Cortex of kidney (tissue), 1 donor: ENCODE results near the gene TSPAN9.

Experiments
- DNase-seq: peaks from one replicate; lab custom pipeline; 2025; lab: John Stamatoyannopoulos, UW

TSPAN9 gene

GRCh38 chr12:3250034-3250433 is 172.9 kb downstream of the TSPAN9 start:
- no peak for DNase-seq

- DNase-seq: no peak
These were observed 173.4 kb downstream of the TSPAN9 start for GRCh38 chr12:3250576-3250975.

DNA sequence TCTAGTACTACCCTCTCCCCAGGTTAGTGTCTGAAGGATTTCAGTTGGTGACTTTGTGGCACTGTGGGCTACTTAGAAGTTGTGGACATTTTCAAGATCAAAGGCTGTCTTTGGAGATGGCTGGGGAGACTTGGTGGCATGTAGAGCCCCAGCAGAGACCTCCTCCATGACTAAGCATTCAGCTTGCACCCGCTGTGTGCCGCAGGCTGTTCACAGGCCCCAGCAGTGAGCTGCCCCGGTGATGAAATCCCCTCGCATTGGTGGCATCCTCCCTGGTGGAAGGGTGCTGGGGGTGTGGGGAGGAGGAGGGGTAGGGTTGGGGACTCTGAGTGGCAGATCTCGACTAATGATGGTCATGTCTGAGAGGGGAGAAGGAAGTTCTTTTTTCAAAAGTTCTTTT is 173.9 kb downstream of the TSPAN9 start:
- no peak for DNase-seq

DNA sequence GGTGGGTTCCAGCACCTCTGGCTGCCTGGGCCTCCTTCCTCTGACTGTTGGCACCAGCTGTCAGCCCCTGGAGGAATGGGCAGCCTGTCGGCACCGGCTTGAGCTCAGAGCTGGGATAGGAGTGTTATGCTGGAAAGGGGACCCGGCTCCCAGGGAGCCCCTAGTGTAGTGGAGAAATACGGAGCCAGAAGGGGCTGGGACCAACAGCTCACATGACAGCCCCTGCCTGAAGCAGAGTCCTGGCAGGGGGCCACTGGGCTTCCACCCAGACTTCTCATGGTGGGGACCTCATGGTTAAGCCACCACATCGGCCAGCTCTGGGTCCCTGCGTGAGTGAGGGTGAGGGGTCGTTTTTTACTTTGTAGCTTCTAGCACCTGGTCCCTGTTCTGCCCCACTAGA is 174.5 kb downstream of the TSPAN9 start:
- DNase-seq: no peak

- no peak for DNase-seq
These were observed 175.3 kb downstream of the TSPAN9 start for GRCh38 chr12:3252450-3252891.

DNA sequence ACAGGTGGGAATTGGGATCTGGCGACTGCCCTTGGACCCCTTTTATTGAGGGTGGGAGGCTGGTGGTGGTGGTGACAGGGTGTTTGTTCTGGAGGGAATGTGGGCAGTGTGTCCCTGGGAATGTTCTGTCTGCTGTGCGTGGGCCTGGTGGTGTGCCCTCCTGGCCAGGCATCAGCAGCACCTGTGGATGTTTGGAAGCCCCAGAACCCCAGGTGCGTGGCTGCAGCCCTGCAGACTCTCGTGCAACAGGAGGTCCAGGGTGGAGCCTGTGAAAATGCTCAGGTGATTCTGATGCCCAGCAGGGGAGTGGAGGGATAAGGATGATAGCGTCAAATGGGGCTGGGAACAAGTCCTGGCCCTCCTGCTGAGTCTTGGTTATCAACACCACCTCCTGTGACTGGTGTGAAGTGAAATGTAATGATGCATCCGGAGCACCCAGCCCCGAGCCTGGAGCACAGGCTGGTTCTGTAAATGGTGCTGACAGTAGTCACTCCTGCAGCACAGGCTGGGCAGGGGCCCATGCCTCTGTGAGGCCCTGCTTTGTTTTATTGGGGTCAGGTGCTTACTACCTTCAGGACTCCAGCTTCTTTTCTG is 176.6 kb downstream of the TSPAN9 start:
- no peak for DNase-seq

- DNase-seq: no peak
These were observed 177.9 kb downstream of the TSPAN9 start for GRCh38 chr12:3255057-3255456.

- no peak for DNase-seq
These were observed 179.0 kb downstream of the TSPAN9 start for GRCh38 chr12:3256103-3256631.

- no peak for DNase-seq
These were observed 180.2 kb downstream of the TSPAN9 start for GRCh38 chr12:3257411-3257810.

- DNase-seq: no peak
These were observed 182.8 kb downstream of the TSPAN9 start for GRCh38 chr12:3259973-3260372.

DNA sequence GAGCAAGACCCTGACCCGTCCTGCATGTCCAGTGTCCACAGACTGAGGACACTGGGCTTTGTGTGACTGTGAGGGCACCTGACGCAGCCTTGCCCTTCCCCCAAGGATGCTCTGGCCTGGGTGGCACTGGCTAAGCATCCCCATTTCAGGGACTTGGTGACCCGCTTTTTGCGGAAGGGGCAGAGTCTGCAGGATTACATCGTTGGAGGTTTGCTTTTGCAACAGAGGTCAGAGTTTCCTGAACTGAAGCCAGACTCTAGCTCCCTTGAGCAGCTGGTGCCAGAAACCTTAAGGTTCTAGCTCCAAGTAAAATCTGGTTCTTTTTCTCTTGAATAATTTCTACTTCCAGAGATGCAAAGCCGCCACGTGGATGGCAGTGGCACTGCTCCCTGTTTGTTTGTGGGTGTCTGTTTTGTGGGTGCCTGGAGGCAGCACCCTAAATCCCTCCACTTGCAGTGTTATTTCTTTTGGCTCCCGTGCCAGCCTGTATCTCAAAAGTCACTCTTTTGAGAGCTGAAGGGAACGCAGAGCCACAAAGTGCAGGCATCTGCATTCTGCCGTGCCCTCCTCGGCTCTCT is 184.7 kb downstream of the TSPAN9 start:
- no peak for DNase-seq

GRCh38 chr12:3262470-3262869 is 185.3 kb downstream of the TSPAN9 start:
- DNase-seq: no peak

- DNase-seq: no peak
These were observed 186.1 kb downstream of the TSPAN9 start for GRCh38 chr12:3263282-3263681.

DNA sequence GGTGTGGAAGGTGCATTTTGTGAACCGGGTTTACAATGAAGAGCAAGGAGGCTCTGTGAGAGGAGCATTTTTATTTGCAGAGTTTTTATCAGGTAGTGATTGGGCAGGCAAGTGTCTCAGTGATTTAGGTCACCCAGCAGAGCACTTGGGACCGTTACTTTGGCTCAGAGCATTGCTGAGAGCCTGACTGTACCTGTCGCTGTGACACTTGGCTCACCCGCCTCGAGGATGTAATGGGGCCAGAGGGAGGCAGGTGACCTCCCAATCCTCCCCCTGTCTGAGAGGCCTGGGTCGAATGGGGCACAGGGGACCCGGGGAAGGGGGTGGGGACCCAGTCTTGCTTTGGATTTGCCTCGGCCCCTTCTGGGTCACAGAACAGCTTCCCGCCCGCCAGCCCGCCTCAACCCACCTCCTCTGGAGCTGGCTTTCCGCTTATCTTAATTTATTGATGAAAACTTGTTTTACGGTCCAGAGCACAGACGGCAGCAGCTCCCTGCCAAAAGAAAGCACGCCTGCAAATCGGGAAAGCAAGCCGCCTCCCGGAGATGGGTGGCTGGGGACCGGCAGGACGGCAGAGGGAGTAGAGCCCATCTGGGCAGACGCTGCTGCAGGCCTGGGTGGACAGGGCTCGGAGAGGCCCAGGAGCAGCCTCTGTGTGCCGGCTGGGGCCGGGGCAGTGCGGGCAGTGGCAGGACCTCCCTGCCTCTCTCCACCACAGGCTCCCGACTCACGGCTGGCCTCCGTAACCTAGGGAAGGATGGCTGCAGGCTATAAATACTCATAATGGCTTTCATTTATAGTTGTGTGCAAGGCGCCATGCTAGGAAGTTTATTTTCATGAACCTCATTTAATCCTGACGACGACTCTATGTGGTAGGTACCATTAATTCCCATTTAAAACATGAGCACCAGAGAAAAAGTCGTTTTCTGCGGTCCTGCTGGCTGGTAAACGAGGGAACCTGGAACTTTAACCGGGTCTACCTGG is 187.1 kb downstream of the TSPAN9 start:
- DNase-seq: no peak

DNA sequence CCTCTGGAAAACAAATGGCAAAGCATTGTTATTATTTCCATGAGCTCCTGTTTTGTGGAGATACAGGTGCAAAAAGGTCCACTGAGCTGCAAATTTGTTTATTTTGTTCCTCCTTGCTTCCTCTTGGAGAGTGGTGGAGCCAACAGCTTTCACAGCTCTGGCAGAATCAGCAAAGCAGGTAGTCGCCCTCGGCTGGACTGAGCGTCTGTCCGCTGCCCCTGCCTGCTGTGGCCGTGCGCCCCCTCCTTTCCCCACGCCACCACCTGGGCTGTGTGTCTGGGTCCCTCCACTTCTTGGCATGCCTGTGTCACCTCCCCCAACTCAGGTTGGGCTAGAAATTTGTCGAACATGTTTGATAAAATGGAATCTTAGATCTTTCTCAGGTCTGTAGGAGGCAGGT is 188.2 kb downstream of the TSPAN9 start:
- DNase-seq: no peak

- DNase-seq: no peak
These were observed 189.5 kb downstream of the TSPAN9 start for GRCh38 chr12:3266638-3267037.

GRCh38 chr12:3267690-3268089 is 190.5 kb downstream of the TSPAN9 start:
- DNase-seq: no peak

- DNase-seq: no peak
These were observed 192.4 kb downstream of the TSPAN9 start for GRCh38 chr12:3269594-3269993.

- DNase-seq: no peak
These were observed 194.0 kb downstream of the TSPAN9 start for GRCh38 chr12:3271146-3271545.

DNA sequence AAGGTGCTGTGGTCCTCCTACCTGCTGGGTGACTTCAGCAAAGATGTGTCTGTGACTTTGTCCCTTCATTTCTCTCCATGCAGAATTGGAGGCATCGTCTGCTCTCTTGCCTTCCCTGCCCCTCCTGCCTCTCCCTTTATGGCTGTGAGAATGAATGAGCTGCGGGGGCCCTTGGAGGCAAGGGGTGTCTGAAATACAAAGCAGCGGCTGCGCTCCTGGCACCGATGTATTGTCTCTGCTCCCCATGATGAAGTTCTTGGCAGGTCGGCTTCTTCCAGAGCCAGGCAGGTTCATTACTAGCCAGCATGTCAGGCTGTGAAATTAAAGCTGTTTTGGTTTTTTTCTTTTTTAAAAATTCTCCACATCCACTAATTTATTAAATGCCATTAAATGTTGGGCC is 194.5 kb downstream of the TSPAN9 start:
- no peak for DNase-seq

- DNase-seq: no peak
These were observed 195.8 kb downstream of the TSPAN9 start for GRCh38 chr12:3272958-3273357.

GRCh38 chr12:3273409-3273853 is 196.3 kb downstream of the TSPAN9 start:
- no peak for DNase-seq

DNA sequence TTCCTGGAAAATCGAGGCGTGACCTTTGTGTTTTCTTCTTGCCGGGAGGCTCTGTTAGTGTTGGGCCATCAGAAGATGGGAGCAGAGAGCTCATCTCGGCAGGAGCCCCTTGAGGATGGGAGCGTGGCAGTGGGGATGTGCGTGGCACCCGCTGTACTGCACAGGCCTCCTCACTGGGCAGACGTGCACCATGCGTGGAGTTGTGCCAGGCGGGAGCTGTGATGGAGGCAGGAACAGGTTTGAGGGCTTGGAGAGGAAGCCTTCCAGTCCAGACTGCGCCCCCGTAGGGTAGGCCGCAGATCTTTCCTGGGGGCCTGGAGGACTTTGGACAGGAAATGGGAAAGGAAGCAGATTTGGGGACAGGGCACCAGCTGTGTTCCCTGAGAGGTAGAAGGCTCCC is 197.5 kb downstream of the TSPAN9 start:
- DNase-seq: no peak
